Ovary (tissue), 9 donors: ENCODE measurements around the gene GRIFIN. TPM values are rescaled to one million over a fixed set of nuclear protein-coding genes. Genes with fewer than 3 reads are reported as not detected.

Experiments
- DNase-seq, 5 donors: peaks; one replicate each; pipeline ENCODE4 v3.0.0-alpha.2; 2019 to 2020
- H3K27ac ChIP-seq, 2 donors: fragments of 200-600 bp; one replicate each; pipeline versions ENCODE4 v1.5.1 to v1.8.0; 2019 to 2022
- H3K27me3 ChIP-seq: fragments of 200-600 bp; one replicate; pipeline ENCODE4 v1.8.0; 2022
- H3K36me3 ChIP-seq: fragments of 200-600 bp; sonication (generic); one replicate; pipeline ENCODE4 v1.5.1; 2019
- H3K4me1 ChIP-seq: one replicate; pipeline ENCODE4 v1.8.1; 2013; ENCODE audit warnings: mild to moderate bottlenecking, moderate library complexity; ENCODE audit not compliant: insufficient read depth
- H3K4me3 ChIP-seq: fragments of 200-600 bp; sonication (generic); one replicate; pipeline ENCODE4 v1.5.1; 2017
- H3K9me3 ChIP-seq, 2 donors: fragments of 200-600 bp in 1 of 2; sonication (generic) in 1 of 2; one replicate each; pipeline versions ENCODE4 v1.5.1 to v1.8.1; 2013 to 2019; ENCODE audit warnings: mild to moderate bottlenecking in 1 of 2, moderate library complexity in 1 of 2
- EP300 ChIP-seq: sonication (generic); formaldehyde crosslinking; IDR thresholded peaks from one replicate; pipeline ENCODE4 v1.6.1; 2017; ENCODE audit warnings: antibody characterized with exemption
- POLR2A ChIP-seq: fragments of 450-650 bp; IDR thresholded peaks from one replicate; pipeline ENCODE4 v1.6.1; 2017; ENCODE audit warnings: antibody characterized with exemption, mild to moderate bottlenecking, moderate library complexity
- WGBS, 3 donors: extraction: QIAGEN DNeasy Blood & Tissue Kit in 1 of 3; methylation state at CpG; one replicate each; pipeline versions ENCODE4 v1.1.5 to v1.1.7; 2013 to 2017; 5-methylcytosine and 5-hydroxymethylcytosine counted together
- intact Hi-C, 4 donors: fragments of 100-400 bp; cut with DNase I; formaldehyde crosslinking; loops; one replicate each; pipeline versions ENCODE4 v1.11.0 to v1.15.1; 2022 to 2023
- polyA plus RNA-seq, 2 donors: library from polyadenylated mRNA; stranded (reverse); fragments of 200-250 nt in 1 of 2; fragments of 350-450 nt in 1 of 2; fragmentation: Illumina TruSeq in 1 of 2; extraction: RNeasy Lipid Tissue Mini Kit (QIAGEN cat#74804) in 1 of 2; gene quantifications; one replicate each; pipeline ENCODE4 v1.2.3, GENCODE V29; 2013 to 2014
- total RNA-seq, 7 donors: library from RNA; depleted of rRNA in 2 of 7; stranded (reverse); fragments of >200 nt in 2 of 7; fragmentation: NEBNext Ultra II Directional in 3 of 7; extraction: Animal tissue kit (Norgen Biotek cat#: 25700) in 3 of 7; gene quantifications; one replicate each; pipeline versions ENCODE4 v1.1.0 to v1.2.4, GENCODE V29; 2016 to 2023
- TF ChIP-seq, protein P1 (sequence below), 3 donors: fragments of 450-650 bp in 2 of 3; fragments of 200-600 bp in 1 of 3; IDR thresholded peaks; one replicate each; pipeline versions ENCODE4 v1.5.1 to v1.8.0; 2016 to 2022; ENCODE audit warnings: antibody characterized with exemption in 3 of 3, mild to moderate bottlenecking in 1 of 3
- donor health status: DM: no; HTN: no; CAD: no; lungs with moderate emphysema.
- donor health status: DM: no; HTN: no; CAD: no.
- donor health status: Bipolar disorder and iron deficiency.
- donor health status: DM: yes; HTN: yes; CAD: no.
- donor health status: DM: no; HTN: no; CAD: no.
- donor health status: DM: yes; HTN: yes; CAD: no.

Gene GRIFIN
- total and polyA plus RNA-seq, 9 donors = not detected

DNA sequence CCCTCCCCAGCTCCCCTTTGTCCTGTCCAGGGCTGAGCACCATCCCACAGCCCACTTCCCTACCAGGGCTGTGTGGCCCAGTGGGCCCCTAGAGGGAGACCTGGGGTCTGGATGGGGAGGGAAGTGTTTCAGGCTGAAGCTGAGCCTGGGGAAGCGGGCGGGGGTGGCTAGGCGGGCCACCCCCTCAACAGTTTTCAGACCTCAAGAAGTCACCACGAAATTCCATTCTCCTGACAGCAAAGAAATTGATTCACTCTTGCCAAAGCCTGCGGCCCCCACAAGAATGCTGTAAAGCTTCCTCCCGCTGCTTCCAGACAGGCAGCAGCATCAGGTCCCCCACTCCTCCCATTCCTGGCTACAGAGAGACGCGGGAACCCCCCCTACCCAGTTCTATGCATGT lies 40.8 kb upstream of the GRIFIN start:
- WGBS, 3 donors = 42 to 48% (median 48%) methylated on average over 8 of the region's 8 CpGs
- no peak overlapping the region for H3K27ac ChIP-seq
- H3K27me3 ChIP-seq = no peaks in the 10 kb centered on the region
- peaks cover 5% of the 10 kb centered on the region for H3K4me1 ChIP-seq
- TF ChIP-seq, protein P1, sequence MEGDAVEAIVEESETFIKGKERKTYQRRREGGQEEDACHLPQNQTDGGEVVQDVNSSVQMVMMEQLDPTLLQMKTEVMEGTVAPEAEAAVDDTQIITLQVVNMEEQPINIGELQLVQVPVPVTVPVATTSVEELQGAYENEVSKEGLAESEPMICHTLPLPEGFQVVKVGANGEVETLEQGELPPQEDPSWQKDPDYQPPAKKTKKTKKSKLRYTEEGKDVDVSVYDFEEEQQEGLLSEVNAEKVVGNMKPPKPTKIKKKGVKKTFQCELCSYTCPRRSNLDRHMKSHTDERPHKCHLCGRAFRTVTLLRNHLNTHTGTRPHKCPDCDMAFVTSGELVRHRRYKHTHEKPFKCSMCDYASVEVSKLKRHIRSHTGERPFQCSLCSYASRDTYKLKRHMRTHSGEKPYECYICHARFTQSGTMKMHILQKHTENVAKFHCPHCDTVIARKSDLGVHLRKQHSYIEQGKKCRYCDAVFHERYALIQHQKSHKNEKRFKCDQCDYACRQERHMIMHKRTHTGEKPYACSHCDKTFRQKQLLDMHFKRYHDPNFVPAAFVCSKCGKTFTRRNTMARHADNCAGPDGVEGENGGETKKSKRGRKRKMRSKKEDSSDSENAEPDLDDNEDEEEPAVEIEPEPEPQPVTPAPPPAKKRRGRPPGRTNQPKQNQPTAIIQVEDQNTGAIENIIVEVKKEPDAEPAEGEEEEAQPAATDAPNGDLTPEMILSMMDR (IDR thresholded peaks at IDR 0.05) = no peak
- TF ChIP-seq EP300 = no peak
- TF ChIP-seq POLR2A = no peak
- no peak overlapping the region for H3K4me3 ChIP-seq
- DNase-seq = no peak
- no peaks in the 10 kb centered on the region for H3K9me3 ChIP-seq
- intact Hi-C loops = no loop called here
- H3K36me3 ChIP-seq = no peaks in the 10 kb centered on the region

GRCh38 chr7:2516194-2516555 lies 40.0 kb upstream of the GRIFIN start:
- H3K9me3 ChIP-seq = no peaks in the 10 kb centered on the region
- no peak overlapping the region for H3K4me3 ChIP-seq
- TF ChIP-seq, protein P1 (IDR thresholded peaks at IDR 0.05) = no peak
- TF ChIP-seq POLR2A = no peak
- TF ChIP-seq EP300 = no peak
- H3K27ac ChIP-seq = no peak overlapping the region
- no peaks in the 10 kb centered on the region for H3K27me3 ChIP-seq
- intact Hi-C loops = no loop called here
- H3K36me3 ChIP-seq = no peaks in the 10 kb centered on the region
- DNase-seq = no peak
- H3K4me1 ChIP-seq = peaks cover 5% of the 10 kb centered on the region
- WGBS, 3 donors = 83 to 89% (median 86%) methylated on average over 8 of the region's 8 CpGs

DNA sequence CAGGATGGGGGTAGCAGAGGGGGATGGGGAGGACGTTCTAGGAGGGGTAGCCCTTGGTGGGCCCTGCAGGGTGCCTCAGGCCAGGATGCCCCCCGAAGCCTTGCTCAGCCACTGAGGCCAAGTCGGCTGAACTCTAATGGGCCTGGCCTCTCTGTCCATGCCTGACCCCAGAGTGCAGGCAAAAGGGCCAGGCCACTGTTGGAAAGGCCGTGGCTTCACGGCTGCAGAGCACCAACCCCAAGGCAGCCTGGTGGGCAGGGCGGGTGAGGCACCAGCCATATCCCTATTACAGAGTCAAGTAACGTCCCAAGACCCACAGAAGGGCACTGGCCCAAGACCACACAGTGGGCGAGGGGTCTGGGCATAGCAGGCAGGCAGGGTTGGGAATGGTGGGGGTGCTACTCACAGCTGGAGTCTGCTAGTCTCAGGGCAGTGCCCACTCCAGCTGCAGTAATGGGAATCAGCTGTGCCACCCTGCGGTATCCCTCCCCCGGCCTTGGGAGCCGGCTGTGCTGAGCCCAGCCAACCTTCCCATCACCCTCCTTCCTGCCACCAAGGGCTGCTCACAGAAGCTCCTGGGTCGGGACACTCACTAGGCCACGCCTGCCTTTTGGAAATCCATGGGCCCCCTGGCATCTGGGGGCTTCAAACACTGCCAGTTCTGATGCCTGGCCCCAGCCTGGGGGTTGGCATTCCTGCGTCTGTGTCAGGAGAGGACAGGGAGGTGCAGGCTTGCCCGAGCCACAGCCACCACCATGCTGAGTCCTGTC lies 39.4 kb upstream of the GRIFIN start:
- Histone ChIP-seq H3K27ac (no peak overlapping the region), H3K27me3 (no peaks in the 10 kb centered on the region), H3K4me3 (no peak overlapping the region), H3K36me3 (no peaks in the 10 kb centered on the region), H3K4me1 (peaks cover 5% of the 10 kb centered on the region), H3K9me3 (no peaks in the 10 kb centered on the region)
- intact Hi-C loops = no loop called here
- 86 to 90% (median 87%) methylated on average over 14 to 15 of the region's 15 CpGs for WGBS, 3 donors
- no peak for TF ChIP-seq EP300
- TF ChIP-seq POLR2A = no peak
- DNase-seq = no peak

DNA sequence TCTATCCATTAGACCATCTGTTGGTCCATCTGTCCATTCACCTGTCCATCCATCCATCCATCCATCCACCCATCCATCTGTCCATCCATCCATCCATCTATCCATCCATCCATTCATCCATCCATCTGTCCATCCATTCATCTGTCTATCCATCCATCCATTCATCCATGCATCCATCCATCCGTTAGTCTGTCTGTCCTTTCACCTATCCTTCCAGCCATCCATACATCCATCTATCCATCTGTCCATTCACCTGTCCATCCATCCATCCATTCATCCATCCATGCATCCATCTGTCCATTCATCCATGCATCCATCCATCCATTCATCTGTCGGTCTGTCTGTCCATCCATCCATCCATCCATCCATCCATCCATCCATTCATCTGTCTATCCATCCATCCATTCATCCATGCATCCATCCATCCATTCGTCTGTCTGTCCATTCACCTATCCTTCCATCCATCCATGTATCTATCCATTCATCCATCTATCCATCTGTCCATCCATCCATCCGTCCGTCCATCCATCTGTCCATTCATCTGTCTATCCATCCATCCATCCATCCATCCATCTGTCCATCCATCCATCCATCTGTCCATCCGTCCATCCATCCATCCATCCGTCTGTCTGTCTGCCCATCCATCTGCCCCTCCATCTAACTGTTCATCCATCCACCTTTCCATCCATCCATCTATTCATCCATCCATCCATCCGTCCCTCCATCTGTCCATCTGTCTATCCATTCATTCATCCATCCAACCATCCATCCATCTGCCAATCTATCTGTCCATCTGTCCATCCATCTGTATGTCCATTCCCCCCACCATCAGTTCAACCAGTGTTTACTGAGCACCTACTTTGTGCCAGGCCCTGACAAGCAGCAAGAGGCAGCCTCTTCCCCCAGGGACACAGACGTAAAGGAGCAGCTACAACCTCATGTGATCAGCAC lies 38.5 kb upstream of the GRIFIN start:
- Histone ChIP-seq H3K27me3 (no peaks in the 10 kb centered on the region), H3K27ac (no peak overlapping the region), H3K9me3 (no peaks in the 10 kb centered on the region), H3K4me3 (no peak overlapping the region), H3K4me1 (no peaks in the 10 kb centered on the region), H3K36me3 (no peaks in the 10 kb centered on the region)
- intact Hi-C loops = no loop called here
- 79 to 83% (median 81%) methylated on average over 9 of the region's 9 CpGs for WGBS, 3 donors
- DNase-seq = no peak
- TF ChIP-seq EP300 (no peak), POLR2A (no peak)
- TF ChIP-seq, protein P1 (IDR thresholded peaks at IDR 0.05) = no peak
